GM19193 (cell line): ENCODE results near the gene MS4A1.

ENCODE experiments used
- POLR2A ChIP-seq: IDR thresholded peaks from 4 replicates; pipeline ENCODE4 v1.6.1; 2011; ENCODE audit not compliant: insufficient read depth, insufficient read length; ENCODE audit errors: extremely low read depth

The MS4A1 gene

GRCh38 chr11:60498399-60498798 is 42.8 kb downstream of the MS4A1 start:
- no peak for TF ChIP-seq POLR2A

GRCh38 chr11:60498853-60499252 is 43.2 kb downstream of the MS4A1 start:
- TF ChIP-seq POLR2A, result no peak

GRCh38 chr11:60500276-60500910 is 44.7 kb downstream of the MS4A1 start:
- no peak for TF ChIP-seq POLR2A

- no peak for TF ChIP-seq POLR2A
These were observed 46.7 kb downstream of the MS4A1 start for GRCh38 chr11:60502221-60502775.

GRCh38 chr11:60504219-60504905 is 48.7 kb downstream of the MS4A1 start:
- TF ChIP-seq POLR2A, result no peak

GRCh38 chr11:60511393-60511792 is 55.7 kb downstream of the MS4A1 start:
- TF ChIP-seq POLR2A, result no peak

- TF ChIP-seq POLR2A, result no peak
These were observed 57.1 kb downstream of the MS4A1 start for GRCh38 chr11:60512651-60513225.

- no peak for TF ChIP-seq POLR2A
These were observed 58.1 kb downstream of the MS4A1 start for GRCh38 chr11:60513496-60514460.

GRCh38 chr11:60515144-60515855 is 59.7 kb downstream of the MS4A1 start, which contains the start of gene MS4A13:
Gene MS4A13 (plus strand): TSS chr11:60515392. CDS start chr11:60518084, 2,692 bp downstream.
- no peak for TF ChIP-seq POLR2A
